ENCODE results near the gene TRMU. TPM values are rescaled to one million over a fixed set of nuclear protein-coding genes. Genes with fewer than 3 reads are reported as not detected.

TRMU gene
- total and polyA plus RNA-seq, 2 donors (not counting 3 experiments of a cell fraction or from before 2014, with no cell fraction given), result 42.4 to 65.7 TPM

- intact Hi-C loops (cut with micrococcal nuclease) (no loop called here), dilution Hi-C loops (cut with MboI; ENCODE audit: extremely low pct_ligation_motif_present, low sequenced_read_pairs) (no loop called here)
- no peak for FAIRE-seq
- peaks cover 12 to 33% of the 10 kb centered on the region in 2 experiments for H3K36me3 ChIP-seq (ENCODE audit: control insufficient read depth in 2 of 2, extremely low read depth in 1 of 2, insufficient read depth in 2 of 2, low read length in 2 of 2)
- ChIA-PET POLR2A (no interaction called here), CTCF (interaction anchor here (0.8 to 1.5 kb wide), 3 partner anchors 10 to 218 kb away, joined by 3 to 7 read pairs (median 4); no protein-coding TSS in a partner anchor)
- H2AFZ ChIP-seq (ENCODE audit: low read depth, low read length), result no peak overlapping the region
- BruUV-seq (replicated peaks), result no TSS peak
- no peak for DNase-seq (ENCODE audit: low read depth, low spot score)
- TF ChIP-seq GATA2 (IDR thresholded peaks at IDR 0.05; ENCODE audit: insufficient read depth, insufficient read length, low read depth, low read length), result no peak
- TF ChIP-seq CTCF (IDR thresholded peaks at IDR 0.05; ENCODE audit: extremely low read depth in 1 of 2, insufficient read depth in 1 of 2, low read depth in 1 of 2, low read length in 2 of 2), result no peak
- TF ChIP-seq JUN (IDR thresholded peaks at IDR 0.05; ENCODE audit: borderline replicate concordance, insufficient read depth, insufficient read length, low read depth), result no peak
- no peak for TF ChIP-seq MAX (IDR thresholded peaks at IDR 0.05; ENCODE audit: insufficient read depth, insufficient read length)
- TF ChIP-seq POLR2AphosphoS5 (IDR thresholded peaks at IDR 0.05; ENCODE audit: insufficient read depth, low read depth, low read length), result no peak
- TF ChIP-seq MYC (IDR thresholded peaks at IDR 0.05; ENCODE audit: low read depth, low read length), result no peak
- TF ChIP-seq FOS (IDR thresholded peaks at IDR 0.05; ENCODE audit: borderline replicate concordance, insufficient read depth, low read length), result no peak
- TF ChIP-seq POLR2A (IDR thresholded peaks at IDR 0.05; ENCODE audit: low read depth, low read length), result no peak
- no peak for TF ChIP-seq EZH2 (IDR thresholded peaks at IDR 0.05; ENCODE audit: borderline replicate concordance, low read depth, low read length, severe bottlenecking)
- H3K27me3 ChIP-seq (ENCODE audit: control insufficient read depth in 2 of 2, insufficient read depth in 2 of 2, low read length in 2 of 2), result no peaks in the 10 kb centered on the region
- no peaks in the 10 kb centered on the region for H3K9me3 ChIP-seq (replicated peaks; ENCODE audit: control insufficient read depth, insufficient read depth, low read length)
- peaks cover 7% of the 10 kb centered on the region for H3K4me1 ChIP-seq (ENCODE audit: control insufficient read depth, extremely low read depth, insufficient read depth, low read length)
- no peak overlapping the region for H3K4me3 ChIP-seq (replicated peaks in 1 of 3; ENCODE audit: insufficient read depth in 1 of 3, low read depth in 1 of 3, low read length in 3 of 3)
- no peak overlapping the region for H3K27ac ChIP-seq (ENCODE audit: insufficient read depth, low read depth, low read length)
- H3K9ac ChIP-seq (replicated peaks; ENCODE audit: extremely low read depth, insufficient read depth, low read length), result no peak overlapping the region
- peaks cover 32% of the 10 kb centered on the region for H3K79me2 ChIP-seq (ENCODE audit: control insufficient read depth, insufficient read depth, low read length)
- H3K9me1 ChIP-seq (replicated peaks; ENCODE audit: control insufficient read depth, extremely low read depth, insufficient read depth, low read length), result no peaks in the 10 kb centered on the region
- no peak overlapping the region for H3K4me2 ChIP-seq (ENCODE audit: insufficient read depth, low read length)
- no peaks in the 10 kb centered on the region for H4K20me1 ChIP-seq (replicated peaks; ENCODE audit: control insufficient read depth, extremely low read depth, insufficient read depth, low read length)
These were observed 4.4 kb downstream of the TRMU start for GRCh38 chr22:46339956-46340355.

All from endothelial cell of umbilical vein (primary cell).